Measurements from ENCODE around the gene IFT88. TPM values are rescaled to one million over a fixed set of nuclear protein-coding genes. Genes with fewer than 3 reads are reported as not detected.

The IFT88 gene
- total and polyA plus RNA-seq, 7 donors, result 6.6 to 21.8 (median 13.8) TPM

DNA sequence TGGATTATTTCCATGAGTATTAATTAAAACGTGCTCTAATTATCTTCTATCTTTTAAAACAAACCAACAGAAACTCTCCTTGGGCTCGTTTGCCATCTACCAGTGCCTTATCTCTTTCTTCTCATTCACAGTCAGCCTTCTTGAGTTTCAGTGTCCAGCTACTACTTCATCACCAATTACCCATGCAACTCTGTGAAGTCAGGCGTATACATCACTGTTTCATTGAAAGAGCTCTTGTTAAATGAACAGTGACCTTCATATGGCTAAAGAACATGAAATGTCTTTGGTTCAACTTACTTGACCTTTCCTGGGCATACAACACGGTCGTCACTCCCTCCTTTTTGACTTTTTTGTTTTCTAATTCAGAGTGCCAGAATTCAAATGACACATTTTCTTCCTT lies 5.2 kb upstream of the IFT88 start:
- no peak for TF ChIP-seq POLR2AphosphoS5 (IDR thresholded peaks at IDR 0.05)
- no peak for TF ChIP-seq EP300 (IDR thresholded peaks at IDR 0.05)
- no peak for TF ChIP-seq CTCF (IDR thresholded peaks at IDR 0.05)
- Histone ChIP-seq H3K4me3 (no peak overlapping the region), H3K27ac (no peak overlapping the region), H3K9me3 (no peaks in the 10 kb centered on the region), H3K4me1 (peaks cover 0 to 7% (median 4%) of the 10 kb centered on the region in 4 donors), H3K36me3 (no peaks in the 10 kb centered on the region), H3K27me3 (no peaks in the 10 kb centered on the region)
- 82 to 87% methylated on average over 5 of the region's 5 CpGs for WGBS, 2 donors
- intact Hi-C loops (cut with DNase I), result loop anchor here (10.0 kb wide), 1 partner anchor 263 kb away; no protein-coding TSS in a partner anchor
- no peak for DNase-seq

- TF ChIP-seq CTCF (IDR thresholded peaks at IDR 0.05), result no peak
- TF ChIP-seq EP300 (IDR thresholded peaks at IDR 0.05), result no peak
- TF ChIP-seq POLR2A (IDR thresholded peaks at IDR 0.05), result no peak
- no peak for TF ChIP-seq POLR2AphosphoS5 (IDR thresholded peaks at IDR 0.05)
- no peak for DNase-seq
- intact Hi-C loops (cut with DNase I), result loop anchor here (10.0 kb wide), 1 partner anchor 260 kb away; no protein-coding TSS in a partner anchor
- 83 to 93% methylated on average over 11 of the region's 11 CpGs for WGBS, 2 donors
- Histone ChIP-seq H3K27ac (no peak overlapping the region), H3K27me3 (no peaks in the 10 kb centered on the region), H3K4me3 (no peak overlapping the region), H3K36me3 (no peaks in the 10 kb centered on the region), H3K9me3 (no peaks in the 10 kb centered on the region), H3K4me1 (peaks cover 0 to 19% (median 15%) of the 10 kb centered on the region in 4 donors)
Measured at GRCh38 chr13:20565115-20565736, 1.7 kb upstream of the IFT88 start.

GRCh38 chr13:20566468-20566897 lies 474 bp upstream of the IFT88 start:
- 1 to 3% methylated on average over 21 of the region's 21 CpGs for WGBS, 2 donors
- Histone ChIP-seq H3K9me3 (no peaks in the 10 kb centered on the region), H3K4me1 (peaks cover 0 to 19% (median 15%) of the 10 kb centered on the region in 4 donors), H3K27me3 (no peaks in the 10 kb centered on the region), H3K27ac (peak overlapping the region; percentile 94 to 96 (median 95)), H3K36me3 (no peaks in the 10 kb centered on the region), H3K4me3 (peak overlapping the region; percentile 67 to 81 (median 74))
- TF ChIP-seq POLR2AphosphoS5 (IDR thresholded peaks at IDR 0.05) (peak in 2 of 4 donors; percentile 10 to 56), EP300 (IDR thresholded peaks at IDR 0.05) (peak in 1 of 4 donors; percentile 55), CTCF (IDR thresholded peaks at IDR 0.05) (no peak), POLR2A (IDR thresholded peaks at IDR 0.05) (no peak)
- intact Hi-C loops (cut with DNase I), result loop anchor here (1.0 to 10.0 kb wide), 3 partner anchors 40 to 258 kb away; no protein-coding TSS in a partner anchor
- peak; percentile 86 for DNase-seq

DNA sequence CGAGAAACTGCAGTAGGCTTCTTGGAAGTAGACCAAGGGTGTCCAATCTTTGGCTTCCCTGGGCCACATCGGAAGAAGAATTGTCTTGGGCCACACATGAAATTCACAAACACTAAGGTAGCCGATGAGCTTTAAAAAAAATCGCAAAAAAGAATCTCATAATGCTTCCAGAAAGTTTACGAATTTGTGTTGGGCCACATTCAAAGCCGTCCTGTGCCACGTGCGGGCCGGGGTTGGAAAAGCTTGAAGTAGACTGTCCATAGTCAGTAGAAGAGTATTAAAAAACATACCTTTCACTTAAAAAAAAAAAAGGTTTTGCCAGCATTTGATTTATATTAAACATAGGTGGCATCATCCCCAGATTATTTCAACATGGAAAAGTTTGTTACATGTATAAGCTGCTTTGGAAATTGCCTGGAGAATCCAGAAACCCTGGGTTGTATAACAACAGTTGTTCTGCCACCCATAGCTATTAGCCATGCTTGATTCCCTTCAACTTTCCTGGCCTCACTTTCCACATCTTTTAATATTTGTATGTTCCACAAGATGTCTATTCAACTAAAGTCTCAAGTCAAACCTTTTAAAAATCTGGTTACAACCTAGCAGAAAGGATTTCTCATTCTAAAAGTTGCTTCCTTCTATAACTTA lies 1.0 kb downstream of the IFT88 start:
- intact Hi-C loops (cut with DNase I), result loop anchor here (2.0 to 10.0 kb wide), 2 partner anchors 73 to 257 kb away; no protein-coding TSS in a partner anchor
- H3K27ac ChIP-seq, result peak overlapping the region; percentile 94 to 96 (median 95)
- H3K4me1 ChIP-seq, result peaks cover 0 to 19% (median 15%) of the 10 kb centered on the region in 4 donors
- no peak for DNase-seq
- TF ChIP-seq CTCF (IDR thresholded peaks at IDR 0.05) (no peak), POLR2AphosphoS5 (IDR thresholded peaks at IDR 0.05) (no peak), EP300 (IDR thresholded peaks at IDR 0.05) (no peak)
- 13 to 49% methylated on average over 9 of the region's 9 CpGs for WGBS, 2 donors
- H3K36me3 ChIP-seq, result no peaks in the 10 kb centered on the region
- no peaks in the 10 kb centered on the region for H3K27me3 ChIP-seq
- H3K9me3 ChIP-seq, result no peaks in the 10 kb centered on the region
- peak overlapping the region; percentile 67 to 81 (median 74) for H3K4me3 ChIP-seq
